ENCODE results near the gene MIOS.
"Not testable (repeated sequence)": the region's sequence is repeated elsewhere in the genome, so short reads cannot be mapped to it uniquely, and the experiment has no call there.

The MIOS gene

DNA sequence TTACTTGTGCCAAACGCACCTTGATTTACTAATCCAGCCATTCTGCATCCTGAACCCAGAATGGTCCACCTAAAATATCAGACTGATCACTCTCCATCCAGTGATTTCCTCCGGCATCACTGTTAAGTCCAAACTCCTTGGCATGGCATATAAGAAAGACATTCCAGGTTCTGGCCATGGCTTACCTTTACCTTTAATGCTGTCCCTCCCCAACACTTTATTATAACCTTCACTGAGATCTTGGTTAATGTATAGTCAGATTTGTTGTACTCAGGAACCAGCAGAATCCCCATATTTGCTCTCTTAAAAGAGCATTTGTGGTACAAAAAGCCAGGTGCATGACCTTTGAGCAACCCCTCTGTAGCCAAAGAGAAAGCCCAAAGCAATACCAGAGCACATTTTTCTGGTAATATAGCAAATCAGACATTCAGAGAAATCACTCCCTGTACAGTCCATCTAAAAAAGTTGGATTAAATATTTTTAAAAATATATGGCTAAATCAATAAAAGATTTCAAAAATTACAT lies 84.1 kb downstream of the MIOS start:
- no peak for DNase-seq (ENCODE audit: low read depth)

GRCh38 chr7:7651479-7651878 lies 84.8 kb downstream of the MIOS start:
- DNase-seq (ENCODE audit: low read depth): no peak

GRCh38 chr7:7652798-7653540 lies 86.3 kb downstream of the MIOS start:
- no peak for DNase-seq (ENCODE audit: low read depth)

DNA sequence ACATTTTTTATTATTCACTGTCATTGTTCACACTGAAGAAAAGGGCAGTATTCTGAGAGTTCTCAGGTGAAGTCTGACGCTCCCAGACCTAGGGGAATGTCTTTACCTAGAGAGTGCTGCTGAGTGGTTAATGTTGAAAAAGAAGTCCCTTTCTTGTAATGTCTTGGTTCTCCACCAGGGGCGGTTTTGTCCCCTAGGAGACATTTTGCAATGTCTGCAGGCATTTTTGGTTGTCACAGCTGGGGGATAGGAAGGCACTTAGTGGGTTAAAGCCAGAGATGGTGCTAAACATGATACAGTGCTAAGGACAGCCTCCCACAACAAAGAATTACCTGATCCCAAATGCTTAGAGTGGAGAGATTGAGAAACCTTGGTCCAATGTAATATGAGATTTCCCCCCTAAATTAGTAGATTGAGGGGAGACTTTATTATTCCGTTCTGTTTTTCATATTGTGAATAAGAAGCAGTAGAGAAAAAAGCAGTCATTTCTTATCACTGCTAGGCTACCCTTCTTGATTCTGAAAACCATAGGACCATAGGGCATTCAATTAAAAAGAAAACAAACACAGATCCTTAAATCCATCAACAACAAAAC lies 87.0 kb downstream of the MIOS start:
- DNase-seq (ENCODE audit: low read depth): no peak

DNA sequence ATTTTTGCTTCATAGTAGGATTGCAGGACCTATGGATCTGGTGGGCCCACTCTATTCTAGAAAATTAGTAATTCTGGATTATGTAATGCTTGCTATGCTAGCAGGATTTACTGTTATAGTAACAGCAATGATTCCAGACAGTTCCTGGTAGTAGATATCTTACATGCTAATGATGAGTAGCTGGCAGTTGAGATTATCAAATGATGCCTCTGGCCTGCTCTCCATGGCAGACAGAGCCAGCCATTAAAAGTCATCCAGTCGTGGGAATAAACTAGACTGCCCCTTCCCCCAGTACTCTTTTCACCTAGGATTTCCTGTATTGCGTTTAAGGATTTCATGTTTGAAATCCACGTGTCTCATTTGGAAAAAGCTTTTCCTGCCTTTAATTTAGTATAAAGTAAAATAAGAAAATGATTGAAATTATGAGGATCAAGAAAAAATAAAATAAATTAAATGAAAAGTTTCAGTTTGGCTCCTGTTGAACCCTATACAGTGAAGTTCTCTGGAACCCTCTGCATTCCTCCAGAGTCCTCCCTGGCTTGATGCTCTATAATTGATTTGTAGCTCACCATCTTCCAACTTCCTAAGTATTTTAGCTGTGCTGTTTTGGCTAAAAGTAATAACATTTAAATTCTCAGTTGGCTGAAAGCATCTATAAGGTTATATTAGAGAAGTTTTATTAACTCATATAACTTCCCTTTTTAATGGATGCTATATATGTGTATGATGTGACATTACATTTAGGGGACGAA lies 88.5 kb downstream of the MIOS start:
- DNase-seq (ENCODE audit: low read depth): no peak

- not testable (repeated sequence) for DNase-seq (ENCODE audit: low read depth)
Measured at GRCh38 chr7:7656459-7656858, 89.8 kb downstream of the MIOS start.

Data from HS-5 (cell line).